ENCODE measurements around the gene NLRC5.

DNA sequence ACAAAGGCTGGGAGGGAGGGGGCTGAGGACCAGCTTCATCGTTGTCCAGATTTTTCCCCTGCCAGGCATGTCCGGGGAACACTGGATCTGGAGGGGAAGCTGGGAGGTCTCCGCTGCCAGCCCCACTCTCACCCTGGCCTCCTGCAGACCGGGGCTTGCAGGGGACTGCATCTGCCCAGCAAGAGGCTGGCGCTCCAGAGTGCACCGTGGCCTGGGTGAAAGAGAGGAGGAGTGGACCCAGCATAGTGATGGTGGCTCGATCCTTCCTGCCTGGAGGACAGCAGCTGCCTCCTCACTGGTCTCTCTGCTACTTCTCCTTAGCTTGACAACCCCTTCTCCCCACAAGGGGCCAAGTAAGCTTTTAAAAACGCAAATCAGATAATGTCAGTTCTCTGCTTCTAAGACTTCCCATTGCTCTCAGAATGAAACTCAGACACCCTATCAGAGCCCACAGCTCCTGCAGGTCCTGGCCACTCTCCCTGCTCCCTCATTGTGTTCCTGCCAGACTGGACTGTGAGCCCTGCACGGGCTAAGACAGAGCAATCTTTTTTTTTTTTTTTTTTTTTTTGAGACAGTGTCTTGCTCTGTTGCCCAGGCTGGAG is 118.1 kb downstream of the NLRC5 start:
- TF ChIP-seq, protein P1, sequence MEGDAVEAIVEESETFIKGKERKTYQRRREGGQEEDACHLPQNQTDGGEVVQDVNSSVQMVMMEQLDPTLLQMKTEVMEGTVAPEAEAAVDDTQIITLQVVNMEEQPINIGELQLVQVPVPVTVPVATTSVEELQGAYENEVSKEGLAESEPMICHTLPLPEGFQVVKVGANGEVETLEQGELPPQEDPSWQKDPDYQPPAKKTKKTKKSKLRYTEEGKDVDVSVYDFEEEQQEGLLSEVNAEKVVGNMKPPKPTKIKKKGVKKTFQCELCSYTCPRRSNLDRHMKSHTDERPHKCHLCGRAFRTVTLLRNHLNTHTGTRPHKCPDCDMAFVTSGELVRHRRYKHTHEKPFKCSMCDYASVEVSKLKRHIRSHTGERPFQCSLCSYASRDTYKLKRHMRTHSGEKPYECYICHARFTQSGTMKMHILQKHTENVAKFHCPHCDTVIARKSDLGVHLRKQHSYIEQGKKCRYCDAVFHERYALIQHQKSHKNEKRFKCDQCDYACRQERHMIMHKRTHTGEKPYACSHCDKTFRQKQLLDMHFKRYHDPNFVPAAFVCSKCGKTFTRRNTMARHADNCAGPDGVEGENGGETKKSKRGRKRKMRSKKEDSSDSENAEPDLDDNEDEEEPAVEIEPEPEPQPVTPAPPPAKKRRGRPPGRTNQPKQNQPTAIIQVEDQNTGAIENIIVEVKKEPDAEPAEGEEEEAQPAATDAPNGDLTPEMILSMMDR (IDR thresholded peaks at IDR 0.05; ENCODE audit: low read depth, low read length), result no peak
- TF ChIP-seq POLR2A (IDR thresholded peaks at IDR 0.05; ENCODE audit: extremely low read depth, insufficient read length), result no peak
- no peak for TF ChIP-seq MYC (IDR thresholded peaks at IDR 0.05; ENCODE audit: low read depth, low read length)
- no peak for TF ChIP-seq MAX (IDR thresholded peaks at IDR 0.05; ENCODE audit: low read depth, low read length)

Measured in NB4 (cell line).